Stimulated activated CD4-positive, alpha-beta T cell treated with anti-CD3 and anti-CD28 coated beads, Interleukin-12 subunit alpha, Interleukin-12 subunit beta, amount 100 ng/mL, for 24 hours (primary cell): ENCODE results near the gene TRAF3.
A peak's percentile ranks its signal among the peaks of the same experiment; 100 is the strongest.

Source experiments
- DNase-seq, 2 experiments: peaks; one replicate each; pipeline ENCODE4 v3.0.0-alpha.2; 2020; ENCODE audit warnings: low read depth in 2 of 2

Gene TRAF3

GRCh38 chr14:102776761-102777710 lies at the start of gene TRAF3:
TSS of gene TRAF3 (plus strand) at chr14:102777449. CDS start at chr14:102870202, 92,753 bp downstream.
- peak; percentile 61 to 65 for DNase-seq

GRCh38 chr14:102728501-102728900 lies 48.7 kb upstream of the TRAF3 start:
- no peak for DNase-seq

GRCh38 chr14:102729268-102729667 lies 48.0 kb upstream of the TRAF3 start:
- no peak for DNase-seq

- DNase-seq = no peak
These were observed 47.4 kb upstream of the TRAF3 start for GRCh38 chr14:102729825-102730224.

- DNase-seq = no peak
These were observed 46.0 kb upstream of the TRAF3 start for GRCh38 chr14:102731101-102731870.

- no peak for DNase-seq
These were observed 45.1 kb upstream of the TRAF3 start for GRCh38 chr14:102731871-102732800.

- DNase-seq = no peak
These were observed 44.3 kb upstream of the TRAF3 start for GRCh38 chr14:102732924-102733323.

GRCh38 chr14:102733326-102733725 lies 43.9 kb upstream of the TRAF3 start:
- no peak for DNase-seq

- DNase-seq = no peak
These were observed 42.8 kb upstream of the TRAF3 start for GRCh38 chr14:102734436-102734835.

- no peak for DNase-seq
These were observed 40.3 kb upstream of the TRAF3 start for GRCh38 chr14:102736956-102737355.

GRCh38 chr14:102737402-102738372 lies 39.6 kb upstream of the TRAF3 start:
- DNase-seq = no peak

- DNase-seq = no peak
These were observed 38.7 kb upstream of the TRAF3 start for GRCh38 chr14:102738373-102739189.

GRCh38 chr14:102739190-102739469 lies 38.1 kb upstream of the TRAF3 start:
- no peak for DNase-seq

- DNase-seq = no peak
These were observed 30.4 kb upstream of the TRAF3 start for GRCh38 chr14:102746634-102747438.

GRCh38 chr14:102748806-102749205 lies 28.4 kb upstream of the TRAF3 start:
- DNase-seq = no peak

- DNase-seq = no peak
These were observed 27.6 kb upstream of the TRAF3 start for GRCh38 chr14:102749393-102750305.

GRCh38 chr14:102750376-102750775 lies 26.9 kb upstream of the TRAF3 start:
- no peak for DNase-seq

GRCh38 chr14:102751088-102751487 lies 26.2 kb upstream of the TRAF3 start:
- no peak for DNase-seq
